Liver (tissue), 9 donors: Measurements from ENCODE around the gene ARHGAP28. TPM values are rescaled to one million over a fixed set of nuclear protein-coding genes. Genes with fewer than 3 reads are reported as not detected.

ENCODE experiments used
- DNase-seq: peaks from one replicate; pipeline ENCODE4 v3.0.0-alpha.2; 2017; ENCODE audit warnings: low spot score
- H3K27ac ChIP-seq, 2 donors: one replicate each; pipeline ENCODE4 v1.7.0; 2013; ENCODE audit warnings: inconsistent platforms in 2 of 2, low read length in 2 of 2, control low read depth in 1 of 2, low read depth in 1 of 2, mild to moderate bottlenecking in 1 of 2
- H3K27me3 ChIP-seq, 4 donors: one replicate each; pipeline versions ENCODE4 v1.6.1 to v1.7.0; 2013; ENCODE audit warnings: low read length in 3 of 4, inconsistent platforms in 1 of 4, mild to moderate bottlenecking in 1 of 4, moderate library complexity in 1 of 4; ENCODE audit not compliant: control insufficient read depth in 4 of 4, insufficient read depth in 4 of 4
- H3K36me3 ChIP-seq, 4 donors: one replicate each; pipeline versions ENCODE4 v1.6.1 to v1.7.0; 2013; ENCODE audit warnings: low read length in 3 of 4, mild to moderate bottlenecking in 3 of 4, low read depth in 1 of 4, moderate library complexity in 1 of 4; ENCODE audit not compliant: control insufficient read depth in 4 of 4, insufficient read depth in 3 of 4
- H3K4me1 ChIP-seq, 4 donors: one replicate each; pipeline versions ENCODE4 v1.6.1 to v1.7.0; 2013; ENCODE audit warnings: low read length in 3 of 4, mild to moderate bottlenecking in 3 of 4, moderate library complexity in 1 of 4; ENCODE audit not compliant: control insufficient read depth in 4 of 4, insufficient read depth in 4 of 4
- H3K4me3 ChIP-seq, 3 donors: one replicate each; pipeline versions ENCODE4 v1.6.1 to v1.7.0; 2013; ENCODE audit warnings: low read length in 3 of 3, control low read depth in 1 of 3, low read depth in 1 of 3, mild to moderate bottlenecking in 1 of 3
- H3K9ac ChIP-seq, 2 donors: one replicate each; pipeline ENCODE4 v1.7.0; 2013; ENCODE audit warnings: low read length in 2 of 2, mild to moderate bottlenecking in 2 of 2, moderate library complexity in 2 of 2, control low read depth in 1 of 2, low read depth in 1 of 2
- H3K9me3 ChIP-seq, 4 donors: one replicate each; pipeline versions ENCODE4 v1.6.1 to v1.7.0; 2013; ENCODE audit warnings: low read length in 3 of 4; ENCODE audit not compliant: control insufficient read depth in 4 of 4
- CTCF ChIP-seq: fragments of 150-350 bp; IDR thresholded peaks from 2 replicates; pipeline ENCODE4 v1.5.1; 2017; ENCODE audit warnings: improper control_type of control experiment, low read depth, low read length; ENCODE audit not compliant: missing input control
- EGR1 ChIP-seq, 2 donors: IDR thresholded peaks; 2 replicates each; pipeline ENCODE4 v1.6.1; 2016 to 2018; ENCODE audit warnings: antibody characterized with exemption in 2 of 2, low read depth in 2 of 2
- FOXA1 ChIP-seq: IDR thresholded peaks from 2 replicates; pipeline ENCODE4 v1.6.1; 2016; ENCODE audit warnings: antibody characterized with exemption
- FOXA2 ChIP-seq: IDR thresholded peaks from 2 replicates; pipeline ENCODE4 v1.6.1; 2016; ENCODE audit warnings: antibody characterized with exemption
- GABPA ChIP-seq, 2 donors: IDR thresholded peaks in 1 of 2; conservative IDR thresholded peaks in 1 of 2; 2 replicates each; pipeline ENCODE4 v1.6.1; 2016; ENCODE audit warnings: antibody characterized with exemption in 2 of 2, mild to moderate bottlenecking in 1 of 2, moderate library complexity in 1 of 2
- HNF4A ChIP-seq, 2 donors: conservative IDR thresholded peaks; 2 replicates each; pipeline ENCODE4 v1.6.1; 2016; ENCODE audit warnings: antibody characterized with exemption in 2 of 2, mild to moderate bottlenecking in 2 of 2
- JUND ChIP-seq, 2 donors: IDR thresholded peaks; 2 replicates each; pipeline ENCODE4 v1.6.1; 2016; ENCODE audit warnings: antibody characterized with exemption in 2 of 2
- MAX ChIP-seq: IDR thresholded peaks from 2 replicates; pipeline ENCODE4 v1.6.1; 2016; ENCODE audit warnings: antibody characterized with exemption
- RAD21 ChIP-seq, 2 donors: IDR thresholded peaks; 2 replicates each; pipeline ENCODE4 v1.6.1; 2016; ENCODE audit warnings: antibody characterized with exemption in 2 of 2, mild to moderate bottlenecking in 2 of 2
- REST ChIP-seq: IDR thresholded peaks from 2 replicates; pipeline ENCODE4 v1.6.1; 2016; ENCODE audit warnings: antibody characterized with exemption, mild to moderate bottlenecking
- RXRA ChIP-seq, 2 donors: IDR thresholded peaks; 2 replicates each; pipeline ENCODE4 v1.6.1; 2017 to 2018; ENCODE audit warnings: antibody characterized with exemption in 2 of 2, mild to moderate bottlenecking in 1 of 2
- SP1 ChIP-seq: IDR thresholded peaks from 2 replicates; pipeline ENCODE4 v1.6.1; 2018; ENCODE audit warnings: antibody characterized with exemption, mild to moderate bottlenecking
- TAF1 ChIP-seq: conservative IDR thresholded peaks from 2 replicates; pipeline ENCODE4 v1.6.1; 2016; ENCODE audit warnings: antibody characterized with exemption, mild to moderate bottlenecking
- ZBTB33 ChIP-seq: IDR thresholded peaks from 2 replicates; pipeline ENCODE4 v1.6.1; 2016; ENCODE audit warnings: antibody characterized with exemption
- WGBS: extraction: QIAGEN DNeasy Blood & Tissue Kit; methylation state at CpG from one replicate; pipeline ENCODE4 v1.1.7; 2013; 5-methylcytosine and 5-hydroxymethylcytosine counted together
- polyA plus RNA-seq, 2 donors: library from polyadenylated mRNA; stranded (reverse) in 1 of 2; unstranded in 1 of 2; fragments of 200-250 nt in 1 of 2; fragments of >200 nt in 1 of 2; fragmentation: Nextera tagmentation in 1 of 2; extraction: Ambion mirVana in 1 of 2; gene quantifications; one replicate each; pipeline versions ENCODE4 v1.2.1 to v1.2.3, GENCODE V29; 2013 to 2015
- total RNA-seq, 2 donors: library from RNA; depleted of rRNA; stranded (reverse); fragments of >200 nt; gene quantifications; one replicate each; pipeline ENCODE4 v1.2.3, GENCODE V29; 2014
- donor health status: healthy.
- donor health status: healthy.
- donor health status: healthy.
- donor health status: healthy.
- donor health status: healthy.

ARHGAP28 gene
- total and polyA plus RNA-seq, 4 donors = 0.14 to 2.1 (median 0.69) TPM

GRCh38 chr18:6785001-6785400 lies 55.5 kb downstream of the ARHGAP28 start:
- DNase-seq = no peak
- no peak overlapping the region for H3K4me3 ChIP-seq
- no peak overlapping the region for H3K27ac ChIP-seq

DNA sequence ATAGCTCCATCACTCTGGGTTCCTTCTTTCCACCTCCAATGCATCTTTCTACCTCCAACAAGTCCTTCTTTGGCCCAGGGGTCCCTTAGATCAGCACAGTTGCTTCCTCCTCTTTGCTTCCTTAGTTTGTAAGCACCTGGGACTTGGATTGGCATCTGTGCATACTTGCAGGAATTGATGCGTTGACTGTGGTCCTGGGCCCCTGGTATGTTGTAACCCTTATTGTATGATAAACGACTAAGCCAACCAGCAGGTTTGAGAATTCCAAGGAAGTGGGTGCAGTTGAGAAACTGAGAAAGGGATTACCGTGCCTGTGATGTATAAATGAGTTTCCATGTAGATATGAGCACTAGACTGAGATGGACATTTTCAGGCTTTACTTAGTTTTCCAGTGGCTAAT lies 55.9 kb downstream of the ARHGAP28 start:
- Histone ChIP-seq H3K27me3 (no peaks in the 10 kb centered on the region), H3K9ac (no peak overlapping the region), H3K27ac (no peak overlapping the region), H3K9me3 (peaks cover 0 to 2% (median 0%) of the 10 kb centered on the region in 4 donors), H3K36me3 (no peaks in the 10 kb centered on the region), H3K4me3 (no peak overlapping the region), H3K4me1 (peaks cover 0 to 4% (median 0%) of the 10 kb centered on the region in 4 donors)
- TF ChIP-seq SP1 (no peak), CTCF (no peak), FOXA2 (no peak)
- no peak for DNase-seq
- WGBS = 72% methylated on average over 3 of the region's 3 CpGs

More at GRCh38 chr18:6785001-6785400, 55.5 kb downstream of the ARHGAP28 start:
- Histone ChIP-seq H3K36me3 (no peaks in the 10 kb centered on the region), H3K4me1 (peaks cover 0 to 4% (median 0%) of the 10 kb centered on the region in 4 donors), H3K27me3 (no peaks in the 10 kb centered on the region), H3K9ac (no peak overlapping the region), H3K9me3 (peaks cover 0 to 2% (median 0%) of the 10 kb centered on the region in 4 donors)
- no peak for TF ChIP-seq RAD21 (IDR thresholded peaks at IDR 0.05)
- no peak for TF ChIP-seq GABPA (IDR thresholded peaks at IDR 0.05 in 1 of 2, conservative IDR thresholded peaks at IDR 0.05 in 1 of 2)
- no peak for TF ChIP-seq REST
- no peak for TF ChIP-seq RXRA (IDR thresholded peaks at IDR 0.05)
- 33% methylated on average over 2 of the region's 2 CpGs for WGBS

DNA sequence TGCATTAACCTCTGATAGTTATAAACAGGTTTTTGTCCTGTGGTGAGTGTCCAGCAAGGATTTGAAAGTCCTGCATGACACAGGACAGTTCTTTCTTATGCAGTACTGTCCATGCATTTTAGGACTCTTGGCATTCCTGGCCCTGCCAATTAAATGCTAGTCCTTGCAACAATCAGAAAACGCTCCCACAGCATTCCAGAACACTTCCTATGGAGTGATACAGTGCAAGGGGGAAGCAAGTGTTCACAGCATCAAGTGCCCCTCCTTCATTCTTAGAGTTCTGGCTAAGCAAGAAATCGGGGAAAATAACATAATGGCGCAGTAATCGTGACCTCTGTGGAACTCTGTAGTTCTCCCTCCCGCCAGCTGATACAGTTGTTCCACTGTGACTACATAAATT lies 62.9 kb downstream of the ARHGAP28 start:
- TF ChIP-seq REST = no peak
- no peak for TF ChIP-seq FOXA1
- no peak for TF ChIP-seq MAX
- TF ChIP-seq ZBTB33 = no peak
- no peak for TF ChIP-seq FOXA2
- TF ChIP-seq HNF4A (conservative IDR thresholded peaks at IDR 0.05) = no peak
- TF ChIP-seq JUND (IDR thresholded peaks at IDR 0.05) = no peak
- TF ChIP-seq RXRA (IDR thresholded peaks at IDR 0.05) = no peak
- TF ChIP-seq SP1 = no peak
- TF ChIP-seq TAF1 = no peak
- no peak for TF ChIP-seq EGR1 (IDR thresholded peaks at IDR 0.05; ENCODE audit: low read depth in 2 of 2)
- no peak for TF ChIP-seq GABPA (IDR thresholded peaks at IDR 0.05 in 1 of 2, conservative IDR thresholded peaks at IDR 0.05 in 1 of 2)
- Histone ChIP-seq H3K4me3 (no peak overlapping the region), H3K27me3 (no peaks in the 10 kb centered on the region), H3K9ac (no peak overlapping the region), H3K36me3 (no peaks in the 10 kb centered on the region), H3K4me1 (no peaks in the 10 kb centered on the region), H3K27ac (no peak overlapping the region), H3K9me3 (peaks cover 0 to 2% (median 0%) of the 10 kb centered on the region in 4 donors)
- 80% methylated on average over 5 of the region's 5 CpGs for WGBS
- DNase-seq = no peak
